Measurements from ENCODE around the gene IL17RA.

Gene IL17RA

DNA sequence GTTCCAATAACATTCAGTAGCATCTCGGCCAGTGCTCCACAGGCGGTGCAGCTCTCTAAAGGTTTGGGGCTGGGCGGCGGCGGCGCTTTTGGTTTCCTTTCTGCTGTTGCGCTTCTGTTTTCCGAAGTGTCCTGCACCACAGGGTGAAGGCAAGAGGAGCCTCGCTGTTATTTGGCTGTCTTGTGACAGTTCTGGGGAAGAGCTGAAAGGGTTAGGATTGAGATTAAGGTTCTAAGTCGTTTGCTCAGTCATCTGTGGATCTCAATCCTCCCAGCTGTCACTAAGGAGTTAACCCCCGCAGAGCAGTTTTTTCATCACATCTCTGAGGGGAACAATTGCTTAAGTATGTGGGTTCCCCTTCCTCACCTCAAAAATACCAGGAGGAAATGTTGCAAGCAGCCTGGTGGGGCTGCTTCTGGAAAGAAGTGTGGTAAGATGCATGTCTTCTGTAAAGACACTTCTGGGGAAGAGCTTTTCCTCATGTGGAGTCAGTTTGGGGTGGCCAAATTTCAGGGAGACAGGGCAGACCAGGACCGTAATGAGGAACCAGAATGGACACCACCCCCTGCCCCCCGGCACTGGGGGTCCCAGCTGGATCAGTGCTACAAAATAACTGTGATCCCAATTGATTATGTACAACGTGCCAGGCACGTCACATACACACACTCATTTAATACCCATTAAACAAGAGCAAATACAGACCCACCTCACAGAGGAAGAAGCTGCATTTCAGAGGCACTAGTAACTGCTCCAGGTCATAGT is 22.2 kb downstream of the IL17RA start:
- no peak for DNase-seq

DNA sequence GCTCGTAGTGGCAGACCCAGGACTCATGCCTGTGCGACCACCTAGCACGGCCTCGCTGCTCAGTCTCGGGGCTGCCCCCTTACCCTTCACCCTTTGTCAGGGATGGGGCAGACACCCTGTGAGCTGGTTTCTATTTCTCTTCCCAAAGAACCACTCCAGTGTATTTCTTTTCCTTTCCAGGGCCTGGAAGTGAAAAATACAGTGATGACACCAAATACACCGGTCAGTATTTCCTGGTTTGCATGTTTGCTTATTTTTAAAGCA is 22.7 kb downstream of the IL17RA start:
- no peak for DNase-seq

DNA sequence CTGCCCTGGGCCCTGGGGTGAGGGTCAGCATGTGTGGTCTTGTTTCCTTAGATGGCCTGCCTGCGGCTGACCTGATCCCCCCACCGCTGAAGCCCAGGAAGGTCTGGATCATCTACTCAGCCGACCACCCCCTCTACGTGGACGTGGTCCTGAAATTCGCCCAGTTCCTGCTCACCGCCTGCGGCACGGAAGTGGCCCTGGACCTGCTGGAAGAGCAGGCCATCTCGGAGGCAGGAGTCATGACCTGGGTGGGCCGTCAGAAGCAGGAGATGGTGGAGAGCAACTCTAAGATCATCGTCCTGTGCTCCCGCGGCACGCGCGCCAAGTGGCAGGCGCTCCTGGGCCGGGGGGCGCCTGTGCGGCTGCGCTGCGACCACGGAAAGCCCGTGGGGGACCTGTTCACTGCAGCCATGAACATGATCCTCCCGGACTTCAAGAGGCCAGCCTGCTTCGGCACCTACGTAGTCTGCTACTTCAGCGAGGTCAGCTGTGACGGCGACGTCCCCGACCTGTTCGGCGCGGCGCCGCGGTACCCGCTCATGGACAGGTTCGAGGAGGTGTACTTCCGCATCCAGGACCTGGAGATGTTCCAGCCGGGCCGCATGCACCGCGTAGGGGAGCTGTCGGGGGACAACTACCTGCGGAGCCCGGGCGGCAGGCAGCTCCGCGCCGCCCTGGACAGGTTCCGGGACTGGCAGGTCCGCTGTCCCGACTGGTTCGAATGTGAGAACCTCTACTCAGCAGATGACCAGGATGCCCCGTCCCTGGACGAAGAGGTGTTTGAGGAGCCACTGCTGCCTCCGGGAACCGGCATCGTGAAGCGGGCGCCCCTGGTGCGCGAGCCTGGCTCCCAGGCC is 23.7 kb downstream of the IL17RA start:
- no peak for DNase-seq

DNA sequence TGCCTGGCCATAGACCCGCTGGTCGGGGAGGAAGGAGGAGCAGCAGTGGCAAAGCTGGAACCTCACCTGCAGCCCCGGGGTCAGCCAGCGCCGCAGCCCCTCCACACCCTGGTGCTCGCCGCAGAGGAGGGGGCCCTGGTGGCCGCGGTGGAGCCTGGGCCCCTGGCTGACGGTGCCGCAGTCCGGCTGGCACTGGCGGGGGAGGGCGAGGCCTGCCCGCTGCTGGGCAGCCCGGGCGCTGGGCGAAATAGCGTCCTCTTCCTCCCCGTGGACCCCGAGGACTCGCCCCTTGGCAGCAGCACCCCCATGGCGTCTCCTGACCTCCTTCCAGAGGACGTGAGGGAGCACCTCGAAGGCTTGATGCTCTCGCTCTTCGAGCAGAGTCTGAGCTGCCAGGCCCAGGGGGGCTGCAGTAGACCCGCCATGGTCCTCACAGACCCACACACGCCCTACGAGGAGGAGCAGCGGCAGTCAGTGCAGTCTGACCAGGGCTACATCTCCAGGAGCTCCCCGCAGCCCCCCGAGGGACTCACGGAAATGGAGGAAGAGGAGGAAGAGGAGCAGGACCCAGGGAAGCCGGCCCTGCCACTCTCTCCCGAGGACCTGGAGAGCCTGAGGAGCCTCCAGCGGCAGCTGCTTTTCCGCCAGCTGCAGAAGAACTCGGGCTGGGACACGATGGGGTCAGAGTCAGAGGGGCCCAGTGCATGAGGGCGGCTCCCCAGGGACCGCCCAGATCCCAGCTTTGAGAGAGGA is 24.5 kb downstream of the IL17RA start:
- DNase-seq, result no peak

DNA sequence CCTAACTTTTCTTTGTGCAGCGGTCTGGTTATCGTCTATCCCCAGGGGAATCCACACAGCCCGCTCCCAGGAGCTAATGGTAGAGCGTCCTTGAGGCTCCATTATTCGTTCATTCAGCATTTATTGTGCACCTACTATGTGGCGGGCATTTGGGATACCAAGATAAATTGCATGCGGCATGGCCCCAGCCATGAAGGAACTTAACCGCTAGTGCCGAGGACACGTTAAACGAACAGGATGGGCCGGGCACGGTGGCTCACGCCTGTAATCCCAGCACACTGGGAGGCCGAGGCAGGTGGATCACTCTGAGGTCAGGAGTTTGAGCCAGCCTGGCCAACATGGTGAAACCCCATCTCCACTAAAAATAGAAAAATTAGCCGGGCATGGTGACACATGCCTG is 25.2 kb downstream of the IL17RA start:
- no peak for DNase-seq

DNA sequence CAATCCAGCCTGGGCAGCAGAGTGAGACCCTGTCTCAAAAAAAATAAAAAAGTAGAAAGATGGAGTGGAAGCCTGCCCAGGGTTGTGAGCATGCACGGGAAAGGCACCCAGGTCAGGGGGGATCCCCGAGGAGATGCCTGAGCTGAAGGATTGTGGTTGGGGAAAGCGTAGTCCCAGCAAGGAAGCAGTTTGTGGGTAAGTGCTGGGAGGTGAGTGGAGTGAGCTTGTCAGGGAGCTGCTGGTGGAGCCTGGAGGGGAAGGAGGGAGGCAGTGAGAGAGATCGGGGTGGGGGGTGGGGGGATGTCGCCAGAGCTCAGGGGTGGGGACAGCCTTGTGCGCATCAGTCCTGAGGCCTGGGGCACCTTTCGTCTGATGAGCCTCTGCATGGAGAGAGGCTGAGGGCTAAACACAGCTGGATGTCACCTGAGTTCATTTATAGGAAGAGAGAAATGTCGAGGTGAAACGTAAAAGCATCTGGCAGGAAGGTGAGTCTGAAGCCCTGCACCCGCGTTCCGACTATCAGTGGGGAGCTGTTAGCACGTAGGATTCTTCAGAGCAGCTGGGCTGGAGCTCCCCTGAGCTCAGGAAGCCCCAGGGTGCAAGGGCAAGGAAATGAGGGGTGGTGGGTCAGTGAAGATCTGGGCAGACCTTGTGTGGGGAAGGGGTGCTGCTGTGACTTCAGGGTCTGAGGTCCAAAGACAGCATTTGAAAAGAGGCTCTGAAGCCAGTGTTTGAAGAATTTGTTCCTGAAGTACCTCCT is 26.2 kb downstream of the IL17RA start:
- no peak for DNase-seq

DNA sequence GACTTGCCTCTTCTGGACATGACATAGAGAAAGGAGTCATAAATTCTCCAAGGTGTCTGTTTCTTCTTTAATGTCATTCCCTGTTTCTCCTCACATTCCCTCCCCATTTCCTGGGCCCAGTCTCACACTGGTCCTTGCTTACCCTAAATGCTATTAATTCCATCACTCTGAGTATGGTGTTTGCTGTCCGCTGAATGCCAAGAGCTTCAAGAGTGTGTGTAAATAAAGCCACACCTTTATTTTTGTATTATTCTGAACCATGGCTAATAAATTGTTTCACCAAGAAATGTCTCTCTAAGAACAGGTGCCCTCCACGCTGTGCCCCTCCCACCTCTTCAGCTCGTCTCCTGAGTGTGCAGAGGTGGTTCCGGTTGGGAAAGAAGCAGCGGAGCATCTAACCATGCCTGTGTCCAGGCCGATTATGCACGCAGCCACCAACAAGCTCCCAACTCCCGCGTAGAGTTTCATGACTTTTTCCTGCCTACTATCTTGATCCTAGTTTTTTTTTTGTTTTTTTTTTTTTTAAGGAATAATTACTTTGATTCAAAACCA is 27.8 kb downstream of the IL17RA start:
- no peak for DNase-seq

DNA sequence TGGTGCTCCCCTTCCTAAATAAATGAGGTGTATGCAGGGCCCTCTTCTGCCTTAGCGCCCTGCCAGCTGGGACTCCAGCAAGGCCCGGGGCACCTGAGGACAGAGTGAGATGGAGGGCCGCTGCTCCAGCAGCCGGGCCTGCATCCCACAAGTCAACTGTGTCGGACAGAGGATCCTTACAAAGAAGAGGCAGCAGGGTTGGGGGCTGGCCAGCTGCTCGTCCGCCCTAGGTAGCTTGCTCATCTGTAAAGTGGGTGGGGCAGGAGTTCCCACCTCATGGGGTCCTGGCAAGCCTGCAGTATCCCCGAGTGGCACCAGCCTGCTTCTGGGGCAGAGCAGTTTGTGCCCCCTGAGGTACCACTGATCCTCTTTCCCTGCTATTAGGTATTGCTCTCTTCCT is 28.8 kb downstream of the IL17RA start:
- no peak for DNase-seq

DNA sequence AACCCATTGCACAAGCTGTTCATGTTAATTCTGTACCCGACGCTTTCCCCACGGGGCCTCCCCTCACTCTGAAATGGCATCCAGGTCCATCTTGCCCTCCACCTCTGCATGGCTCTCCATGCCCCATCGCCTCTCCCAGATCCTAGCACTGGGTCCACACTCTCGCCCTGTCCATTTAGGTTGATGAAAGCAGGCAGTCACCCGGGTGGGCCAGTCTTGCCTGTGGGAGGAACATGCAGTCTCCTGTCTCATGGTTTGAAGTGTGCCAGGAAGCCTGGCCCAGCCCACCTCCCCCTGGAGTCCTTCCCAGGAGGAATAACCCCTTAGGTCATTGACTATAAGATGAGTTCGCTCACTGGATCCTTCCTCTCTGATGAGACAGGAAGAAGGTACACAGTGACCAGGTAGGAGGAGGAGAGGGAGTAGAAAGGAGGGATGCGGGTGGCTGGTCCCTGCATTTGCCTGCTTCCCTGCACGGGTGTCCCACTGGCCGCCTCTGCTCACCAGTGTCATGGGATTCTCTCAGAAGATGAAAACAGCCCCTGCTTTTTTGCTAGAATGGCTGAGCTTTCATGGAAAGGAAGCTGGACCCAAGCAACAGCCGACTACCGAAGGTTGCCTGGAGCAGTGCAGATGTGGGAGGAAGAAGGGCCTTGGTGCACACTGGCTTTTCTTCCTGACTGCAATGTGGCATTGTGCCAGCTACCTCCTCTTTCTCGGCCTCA is 29.5 kb downstream of the IL17RA start:
- no peak for DNase-seq

DNA sequence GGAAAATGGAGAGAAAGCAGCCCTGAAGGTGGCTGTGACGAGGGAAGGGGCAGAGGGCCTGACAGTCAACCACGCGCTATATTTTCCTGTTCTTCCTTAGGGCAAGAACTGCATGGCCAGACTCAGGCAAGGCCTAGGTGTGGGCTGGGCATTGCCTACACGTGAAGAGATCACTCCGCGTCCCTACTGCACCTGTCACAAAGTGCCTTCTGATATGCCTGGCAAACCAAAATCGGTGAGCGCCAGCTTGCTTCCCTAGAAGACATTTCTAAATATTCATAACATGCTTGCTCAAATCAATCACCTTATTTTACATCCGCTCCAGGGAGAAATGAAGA is 30.1 kb downstream of the IL17RA start:
- no peak for DNase-seq

DNA sequence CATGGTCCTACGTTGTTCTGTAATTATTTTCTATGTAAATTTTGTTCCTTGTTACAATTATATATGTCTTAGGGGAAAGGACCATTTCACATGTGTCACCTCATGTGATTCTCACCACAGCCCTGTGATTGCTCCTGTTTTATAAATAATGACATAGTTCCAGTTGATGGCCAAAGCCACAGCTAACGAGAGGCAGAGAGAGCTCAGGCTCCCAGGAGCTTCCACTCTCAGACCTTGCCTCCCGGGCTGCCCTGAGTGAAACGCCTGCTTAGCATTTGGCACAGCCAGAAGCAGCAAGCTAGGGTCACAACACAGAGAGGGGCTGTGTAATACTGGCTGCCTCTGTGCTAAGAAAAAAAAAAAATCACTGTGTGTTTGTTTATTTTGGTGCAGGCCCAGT is 30.4 kb downstream of the IL17RA start:
- DNase-seq, result no peak

DNA sequence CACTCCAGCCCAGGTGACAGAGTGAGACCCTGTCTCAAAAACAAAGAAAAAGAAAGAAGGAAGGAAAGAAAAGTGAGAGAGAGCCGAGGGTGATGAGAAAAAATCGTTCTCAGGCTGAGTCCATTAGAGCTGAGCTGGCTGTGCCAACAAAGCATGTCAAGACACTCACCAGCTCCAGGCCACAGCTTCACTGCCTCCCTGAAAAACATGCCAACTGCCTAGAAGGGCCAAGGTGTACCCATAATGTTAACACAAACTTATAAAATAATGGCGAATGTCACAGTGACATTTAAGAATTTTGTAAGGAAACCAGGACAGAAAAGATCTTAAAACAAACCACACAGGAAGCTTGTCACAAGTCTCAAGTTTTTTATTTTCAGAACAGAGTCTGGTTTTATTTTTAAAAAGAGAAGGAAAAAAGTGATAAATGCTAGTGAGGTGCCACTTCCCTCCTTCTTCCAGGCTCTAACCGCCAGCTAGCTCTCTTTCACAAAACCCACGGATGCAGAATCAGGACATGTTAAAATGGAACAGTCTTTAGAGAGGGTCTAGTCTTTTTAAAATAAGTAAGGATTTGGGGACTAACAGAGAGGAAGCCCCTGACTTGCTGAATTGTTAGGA is 31.3 kb downstream of the IL17RA start:
- no peak for DNase-seq

DNA sequence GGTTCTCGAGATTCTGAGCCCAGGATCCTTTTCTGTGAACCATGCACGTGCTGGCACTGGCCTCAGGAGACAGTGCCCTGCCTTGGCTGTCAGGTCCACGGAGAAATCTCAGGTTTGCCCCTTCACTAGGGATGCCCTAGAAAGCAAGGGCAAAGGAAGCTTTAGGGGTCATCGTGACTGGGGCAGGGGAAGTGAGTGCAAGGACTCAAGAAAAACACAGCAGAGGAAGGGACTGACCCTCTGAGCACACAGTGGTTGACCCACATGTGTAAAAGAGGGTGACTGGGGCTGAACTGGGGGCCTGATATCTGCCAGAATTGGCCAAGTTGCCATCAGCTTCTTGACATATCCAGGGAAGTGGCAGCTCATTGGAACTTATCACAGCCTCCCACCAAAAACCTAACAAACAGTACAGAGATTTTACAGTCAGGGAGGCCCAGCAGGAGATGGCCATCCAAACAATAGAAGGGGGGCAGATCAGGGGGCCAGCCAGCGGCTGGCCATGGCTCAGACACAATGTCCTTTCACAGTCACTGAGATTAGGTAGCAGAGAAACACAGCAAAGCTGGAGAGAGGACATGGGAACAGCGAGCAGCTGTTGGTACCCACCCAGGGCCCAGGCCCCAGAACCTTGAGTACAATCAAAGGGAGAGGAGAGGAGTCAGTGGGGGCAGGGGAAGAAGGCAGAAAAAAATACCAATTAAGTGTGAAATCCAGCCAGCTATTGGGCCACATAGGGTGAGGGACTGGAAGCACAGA is 32.0 kb downstream of the IL17RA start:
- DNase-seq, result no peak

DNA sequence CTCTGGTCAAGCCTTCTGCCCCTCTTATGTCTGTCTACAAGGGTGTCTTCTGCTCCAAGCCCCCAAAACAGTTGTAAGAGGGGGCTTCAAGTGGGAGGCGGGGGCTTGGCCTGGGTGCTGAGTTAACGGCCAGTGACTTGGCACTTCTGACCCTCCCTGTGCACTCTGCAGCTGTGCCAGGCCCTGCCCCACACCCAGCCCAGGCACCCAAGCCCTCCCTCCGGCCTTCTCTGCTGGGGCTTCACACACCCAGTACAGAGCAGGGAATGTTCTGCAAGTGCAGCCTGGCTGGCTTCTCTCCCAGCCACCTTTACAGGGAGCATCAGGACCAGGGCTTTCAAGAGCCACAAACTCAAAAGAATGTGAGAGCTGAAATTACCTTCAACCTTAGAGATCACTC is 32.6 kb downstream of the IL17RA start:
- no peak for DNase-seq

DNA sequence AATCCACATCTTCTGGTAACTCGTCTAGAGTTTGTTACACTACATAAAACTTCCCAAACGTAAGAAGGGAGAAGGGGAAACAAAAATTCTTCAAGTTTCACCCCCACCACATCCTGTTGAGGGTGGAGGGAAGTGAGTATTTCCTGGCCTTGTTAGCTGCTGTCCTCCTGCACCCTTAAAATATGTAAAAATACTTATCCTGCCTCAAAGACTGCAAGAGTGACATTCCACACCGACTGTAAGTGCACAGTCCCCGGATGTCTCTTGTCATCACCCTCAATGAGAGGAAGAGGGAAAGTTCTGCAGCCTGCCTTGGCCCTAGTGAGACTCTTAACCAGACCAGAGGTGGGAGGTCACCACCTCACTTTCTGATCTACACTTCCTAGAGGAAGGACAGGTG is 33.1 kb downstream of the IL17RA start:
- no peak for DNase-seq

DNA sequence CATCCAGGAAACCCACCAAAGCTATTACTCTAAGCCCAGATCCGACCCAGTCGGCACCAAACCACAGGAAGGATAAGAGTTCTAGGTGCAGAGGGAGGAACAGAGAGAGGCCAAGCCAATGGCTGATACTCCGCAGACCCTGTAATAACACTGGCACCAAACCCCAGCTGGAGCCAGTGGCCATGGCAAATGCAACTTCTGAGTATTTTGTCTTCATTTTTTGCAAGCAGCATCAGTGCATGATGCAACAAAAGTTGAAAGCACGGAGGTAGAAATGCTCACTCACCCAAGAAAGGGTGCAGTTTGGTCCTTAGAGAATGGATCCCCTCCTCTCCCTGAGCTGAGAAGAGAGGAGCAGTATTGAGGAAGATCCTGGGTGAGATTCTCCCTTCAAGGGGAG is 33.5 kb downstream of the IL17RA start:
- DNase-seq, result no peak

DNA sequence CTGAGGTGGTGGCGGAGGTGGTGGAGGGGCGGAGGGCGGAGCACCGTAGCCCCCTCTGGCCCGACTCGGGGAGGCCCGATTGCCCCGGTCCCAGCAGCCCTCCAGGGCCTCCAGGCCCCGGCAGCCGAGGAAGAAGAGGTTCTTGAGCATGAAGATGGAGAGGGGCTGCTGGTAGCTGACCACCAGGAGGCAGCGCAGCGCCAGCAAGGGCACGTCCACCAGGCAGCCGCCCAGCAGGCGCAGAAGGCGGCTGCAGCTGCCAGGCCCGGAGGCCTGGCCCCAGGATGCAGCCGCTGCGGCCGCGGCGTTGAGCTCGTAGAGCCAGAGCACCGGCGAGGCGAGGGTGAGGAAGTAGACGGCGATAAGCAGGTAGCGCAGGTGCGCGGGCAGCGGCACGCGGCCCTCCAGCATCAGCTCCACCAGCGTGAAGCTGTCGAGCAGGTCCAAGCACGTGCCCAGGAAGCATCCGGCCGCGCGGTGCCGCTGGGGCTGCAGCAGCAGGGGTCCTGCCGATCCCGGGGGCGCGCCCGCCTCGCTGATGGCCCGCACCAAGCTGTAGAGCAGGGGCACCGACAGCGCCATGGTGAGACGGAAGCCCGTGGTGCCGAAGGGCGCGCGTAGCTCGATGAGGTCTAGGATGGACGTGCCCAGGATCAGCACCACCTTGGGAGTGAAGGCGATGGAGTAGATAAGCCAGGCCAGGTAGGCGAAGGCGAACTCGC is 34.8 kb downstream of the IL17RA start:
- DNase-seq, result no peak

DNA sequence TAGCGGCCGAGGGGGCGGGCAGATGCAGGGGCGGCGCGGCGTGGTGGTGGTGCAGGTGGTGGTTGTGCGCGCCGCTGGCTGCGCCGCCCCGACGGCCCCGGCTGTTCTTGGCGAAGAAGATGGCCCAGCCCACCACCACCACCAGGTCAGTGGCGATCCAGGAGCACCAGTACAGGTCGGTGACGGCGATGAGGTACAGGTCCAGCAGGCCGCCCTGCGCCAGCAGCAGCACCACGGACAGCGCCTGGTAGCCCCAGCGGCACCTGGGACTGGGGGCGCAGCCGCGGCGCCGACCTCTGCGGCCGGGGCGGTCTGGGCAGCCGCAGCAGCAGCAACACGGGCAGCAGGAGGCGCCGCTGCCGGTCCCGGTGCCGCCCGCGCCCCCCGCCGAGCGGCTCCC is 35.5 kb downstream of the IL17RA start:
- DNase-seq, result no peak

DNA sequence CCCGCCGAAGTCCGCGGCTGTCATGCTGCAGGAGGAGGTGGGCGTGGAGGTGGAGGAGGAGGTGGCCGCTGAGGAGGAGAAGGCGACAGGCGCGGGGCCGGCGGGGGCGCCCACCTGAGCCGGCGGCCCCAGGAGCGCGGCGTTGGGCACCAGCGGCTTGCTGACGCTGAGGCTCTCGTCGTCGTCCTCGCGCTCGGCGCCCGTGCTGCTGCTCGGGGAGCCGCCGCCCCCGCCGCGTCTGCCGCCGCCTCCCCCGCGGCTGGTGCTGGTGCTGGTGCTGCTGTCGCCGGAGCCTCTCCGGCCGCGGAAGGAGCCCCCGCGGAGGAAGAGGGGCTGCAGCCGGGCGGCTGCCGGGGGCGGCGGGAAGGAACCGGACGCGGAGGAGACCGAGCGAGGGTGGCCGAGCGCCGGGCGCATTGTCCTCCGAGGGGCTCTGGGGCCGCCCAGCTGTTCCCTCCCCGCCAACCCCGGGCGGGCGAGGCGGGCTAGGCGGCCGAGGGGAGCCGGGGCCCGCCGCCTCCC is 36.0 kb downstream of the IL17RA start:
- DNase-seq, result no peak

Data from NCI-H524 treated with DMSO at 0.1 percent for 48 hours (cell line).